ENCODE results near the gene GHSR. TPM values are rescaled to one million over a fixed set of nuclear protein-coding genes. Genes with fewer than 3 reads are reported as not detected.

Gene GHSR
- total and polyA plus RNA-seq, 2 experiments from 2014 or later = not detected

GRCh38 chr3:172404237-172404962, 43.9 kb downstream of the GHSR start:
- no peak overlapping the region for H2AFZ ChIP-seq
- no peaks in the 10 kb centered on the region for H3K9me2 ChIP-seq (replicated peaks; ENCODE audit: insufficient read depth)
- H3K27ac ChIP-seq = no peak overlapping the region
- 73% methylated on average over 12 of the region's 12 CpGs for WGBS (ENCODE audit: low lambda C conversion rate, missing lambda C conversion rate)
- no peak overlapping the region for H3K4me3 ChIP-seq
- H3K4me2 ChIP-seq = no peak overlapping the region
- no peaks in the 10 kb centered on the region for H3K79me2 ChIP-seq
- H3K36me3 ChIP-seq (replicated peaks; ENCODE audit: insufficient read depth, low read depth) = no peaks in the 10 kb centered on the region
- H3K4me1 ChIP-seq (ENCODE audit: insufficient read depth) = no peaks in the 10 kb centered on the region
- no peak for DNase-seq (ENCODE audit: low spot score)
- H3K9me3 ChIP-seq (ENCODE audit: low read depth) = no peaks in the 10 kb centered on the region
- H4K20me1 ChIP-seq (ENCODE audit: insufficient read depth, poor library complexity, severe bottlenecking) = no peaks in the 10 kb centered on the region
- no peaks in the 10 kb centered on the region for H3K27me3 ChIP-seq
- TF ChIP-seq CTCF (IDR thresholded peaks at IDR 0.05; ENCODE audit: poor library complexity) (no peak), EZH2phosphoT487 (IDR thresholded peaks at IDR 0.05; ENCODE audit: low read depth, severe bottlenecking, unreplicated experiment) (no peak), EZH2 (IDR thresholded peaks at IDR 0.05; ENCODE audit: borderline replicate concordance) (no peak)

GRCh38 chr3:172402892-172403643, 45.2 kb downstream of the GHSR start:
- DNase-seq (ENCODE audit: low spot score) = no peak
- WGBS (ENCODE audit: low lambda C conversion rate, missing lambda C conversion rate) = 91% methylated on average over 8 of the region's 8 CpGs

GRCh38 chr3:172402090-172402489, 46.2 kb downstream of the GHSR start:
- no peaks in the 10 kb centered on the region for H3K36me3 ChIP-seq (replicated peaks; ENCODE audit: insufficient read depth, low read depth)
- TF ChIP-seq EZH2phosphoT487 (IDR thresholded peaks at IDR 0.05; ENCODE audit: low read depth, severe bottlenecking, unreplicated experiment) = no peak
- no peak for TF ChIP-seq CTCF (IDR thresholded peaks at IDR 0.05; ENCODE audit: poor library complexity)
- TF ChIP-seq EZH2 (IDR thresholded peaks at IDR 0.05; ENCODE audit: borderline replicate concordance) = no peak
- no peaks in the 10 kb centered on the region for H4K20me1 ChIP-seq (ENCODE audit: insufficient read depth, poor library complexity, severe bottlenecking)

More at GRCh38 chr3:172402892-172403643, 45.2 kb downstream of the GHSR start:
- Histone ChIP-seq H3K4me2 (no peak overlapping the region), H4K20me1 (ENCODE audit: insufficient read depth, poor library complexity, severe bottlenecking) (no peaks in the 10 kb centered on the region), H3K27ac (no peak overlapping the region), H3K79me2 (no peaks in the 10 kb centered on the region), H3K4me3 (no peak overlapping the region), H3K27me3 (no peaks in the 10 kb centered on the region), H2AFZ (no peak overlapping the region), H3K36me3 (replicated peaks; ENCODE audit: insufficient read depth, low read depth) (no peaks in the 10 kb centered on the region), H3K9me2 (replicated peaks; ENCODE audit: insufficient read depth) (no peaks in the 10 kb centered on the region), H3K9me3 (ENCODE audit: low read depth) (no peaks in the 10 kb centered on the region), H3K4me1 (ENCODE audit: insufficient read depth) (no peaks in the 10 kb centered on the region)
- no peak for TF ChIP-seq EZH2 (IDR thresholded peaks at IDR 0.05; ENCODE audit: borderline replicate concordance)
- TF ChIP-seq EZH2phosphoT487 (IDR thresholded peaks at IDR 0.05; ENCODE audit: low read depth, severe bottlenecking, unreplicated experiment) = no peak
- TF ChIP-seq CTCF (IDR thresholded peaks at IDR 0.05; ENCODE audit: poor library complexity) = no peak

More at GRCh38 chr3:172402090-172402489, 46.2 kb downstream of the GHSR start:
- Histone ChIP-seq H3K27ac (no peak overlapping the region), H3K4me1 (ENCODE audit: insufficient read depth) (no peaks in the 10 kb centered on the region), H3K4me3 (no peak overlapping the region), H3K9me3 (ENCODE audit: low read depth) (no peaks in the 10 kb centered on the region), H2AFZ (no peak overlapping the region), H3K9me2 (replicated peaks; ENCODE audit: insufficient read depth) (no peaks in the 10 kb centered on the region), H3K27me3 (no peaks in the 10 kb centered on the region), H3K79me2 (no peaks in the 10 kb centered on the region), H3K4me2 (no peak overlapping the region)
- 87% methylated on average over 2 of the region's 2 CpGs for WGBS (ENCODE audit: low lambda C conversion rate, missing lambda C conversion rate)
- no peak for DNase-seq (ENCODE audit: low spot score)
